GM19452 (cell line): ENCODE data around the gene EPGN.
"Not testable (repeated sequence)": the region's sequence is repeated elsewhere in the genome, so short reads cannot be mapped to it uniquely, and the experiment has no call there.

ENCODE experiments used
- ATAC-seq: cut with Tn5 transposase; IDR thresholded peaks from one replicate; pipeline ENCODE4 v1.9.1; 2021; ENCODE audit not compliant: unreplicated experiment

EPGN gene

GRCh38 chr4:74338792-74339333, 30.6 kb downstream of the EPGN start:
- ATAC-seq: no peak

DNA sequence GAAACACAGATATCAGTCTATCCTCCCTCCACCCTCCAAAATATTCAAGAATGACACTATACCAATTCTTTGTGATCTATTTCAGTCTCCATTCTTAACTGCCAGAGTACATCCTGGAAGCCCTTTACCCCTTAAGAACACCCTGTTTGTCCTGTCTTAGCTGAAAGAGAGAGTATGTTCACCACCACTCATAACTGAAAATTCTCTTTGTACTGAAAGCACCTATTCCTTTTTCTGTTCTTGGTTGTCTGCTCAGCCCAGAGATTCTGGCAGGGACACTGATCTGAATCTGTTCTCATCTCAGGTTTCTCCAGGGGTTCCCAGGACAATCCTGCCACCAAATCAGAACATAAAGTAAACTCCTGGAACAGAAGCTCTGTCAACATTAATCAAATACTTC, 31.2 kb downstream of the EPGN start:
- no peak for ATAC-seq

DNA sequence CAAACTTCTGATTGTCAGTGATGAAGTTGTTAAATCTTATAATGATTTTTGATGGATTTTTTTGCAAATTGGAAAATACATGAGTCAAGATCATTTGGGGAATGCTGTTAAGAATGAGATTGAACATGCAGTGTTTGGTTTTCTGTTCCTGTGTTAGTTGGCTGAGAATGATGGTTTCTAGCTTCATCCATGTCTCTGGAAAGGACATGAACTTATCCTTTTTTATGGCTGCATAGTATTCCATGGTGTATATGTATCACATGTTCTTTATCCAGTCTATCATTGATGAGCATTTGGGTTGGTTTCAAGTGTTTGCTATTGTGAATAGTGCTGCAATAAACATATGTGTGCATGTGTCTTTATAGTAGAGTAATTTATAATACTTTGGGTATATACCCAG, 32.2 kb downstream of the EPGN start:
- ATAC-seq: not testable (repeated sequence)

GRCh38 chr4:74344031-74344430, 35.8 kb downstream of the EPGN start:
- ATAC-seq: no peak

DNA sequence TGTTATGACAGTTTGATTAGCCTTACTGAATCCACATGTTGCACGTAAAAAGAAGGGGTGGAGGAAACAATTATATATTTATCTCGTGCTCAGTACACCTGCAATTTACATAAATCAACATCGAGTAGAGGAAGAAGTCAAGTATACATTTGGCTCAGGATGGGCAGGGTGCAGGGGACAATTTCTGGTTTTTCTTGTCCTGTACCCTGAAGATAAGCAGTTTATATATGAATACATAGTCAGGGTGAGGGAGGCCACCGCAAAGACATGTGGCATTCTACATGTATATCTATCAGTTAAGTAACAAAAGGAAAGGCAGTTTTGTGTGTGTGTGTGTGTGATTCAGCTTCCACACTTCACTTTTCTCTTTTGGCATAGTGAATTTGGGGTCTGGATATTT, 45.6 kb downstream of the EPGN start:
- no peak for ATAC-seq

DNA sequence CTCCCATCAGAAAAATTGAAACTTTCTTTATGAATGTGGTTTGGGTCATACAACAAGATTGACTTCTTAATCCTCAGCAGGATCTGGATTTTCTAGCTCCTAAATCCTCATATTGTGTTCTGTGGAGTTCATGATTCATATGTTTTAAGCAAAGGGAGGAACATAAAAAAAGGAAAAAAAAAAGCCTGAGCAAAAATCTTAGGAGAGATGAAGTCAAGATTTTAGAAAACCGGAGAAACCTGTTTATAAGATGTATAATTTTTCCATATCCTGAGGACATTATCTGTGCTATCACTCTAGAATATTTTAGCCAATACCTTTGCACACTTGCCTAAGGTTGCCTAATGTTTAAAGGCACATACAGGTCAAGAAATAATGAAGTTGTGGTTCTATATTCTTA, 49.7 kb downstream of the EPGN start:
- ATAC-seq: no peak

DNA sequence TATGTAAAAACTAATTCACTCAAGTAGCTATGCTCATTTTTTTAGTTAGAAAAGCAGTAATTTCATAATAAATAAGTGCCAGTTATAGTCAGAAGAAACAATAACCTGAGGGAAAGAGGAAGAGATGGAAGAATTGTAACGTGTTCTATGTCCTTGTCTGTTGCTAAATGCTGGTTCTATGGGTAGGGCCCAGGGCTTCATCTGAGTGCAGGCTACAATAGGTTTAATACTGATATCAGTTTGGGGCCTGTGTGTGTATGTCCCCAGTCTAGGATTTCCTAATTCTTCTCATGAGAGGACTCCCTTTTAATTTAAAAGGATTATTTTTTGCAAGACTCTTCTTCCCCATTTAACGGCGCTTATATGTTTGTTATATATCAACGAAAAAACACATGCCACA, 53.4 kb downstream of the EPGN start:
- ATAC-seq: no peak

DNA sequence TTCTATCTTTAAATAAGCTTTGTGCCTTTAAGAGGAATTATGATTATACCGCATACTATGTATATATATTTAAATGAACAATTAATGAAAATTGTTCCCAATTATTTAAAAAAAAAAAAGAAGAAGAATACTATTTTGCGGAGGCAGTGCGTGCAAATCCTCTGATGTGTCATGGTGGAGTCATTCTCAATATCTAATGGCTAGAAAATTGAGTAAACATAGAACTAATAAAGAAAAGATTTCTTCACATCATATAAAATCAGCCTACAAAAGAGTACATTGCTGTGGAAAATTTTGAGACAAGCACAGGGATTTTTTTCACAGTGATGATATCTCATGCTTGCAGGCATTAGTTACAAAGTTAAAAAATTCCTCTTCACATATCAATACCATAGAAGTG, 54.1 kb downstream of the EPGN start:
- ATAC-seq: no peak

- no peak for ATAC-seq
These were observed 56.0 kb downstream of the EPGN start for GRCh38 chr4:74364256-74364651.

DNA sequence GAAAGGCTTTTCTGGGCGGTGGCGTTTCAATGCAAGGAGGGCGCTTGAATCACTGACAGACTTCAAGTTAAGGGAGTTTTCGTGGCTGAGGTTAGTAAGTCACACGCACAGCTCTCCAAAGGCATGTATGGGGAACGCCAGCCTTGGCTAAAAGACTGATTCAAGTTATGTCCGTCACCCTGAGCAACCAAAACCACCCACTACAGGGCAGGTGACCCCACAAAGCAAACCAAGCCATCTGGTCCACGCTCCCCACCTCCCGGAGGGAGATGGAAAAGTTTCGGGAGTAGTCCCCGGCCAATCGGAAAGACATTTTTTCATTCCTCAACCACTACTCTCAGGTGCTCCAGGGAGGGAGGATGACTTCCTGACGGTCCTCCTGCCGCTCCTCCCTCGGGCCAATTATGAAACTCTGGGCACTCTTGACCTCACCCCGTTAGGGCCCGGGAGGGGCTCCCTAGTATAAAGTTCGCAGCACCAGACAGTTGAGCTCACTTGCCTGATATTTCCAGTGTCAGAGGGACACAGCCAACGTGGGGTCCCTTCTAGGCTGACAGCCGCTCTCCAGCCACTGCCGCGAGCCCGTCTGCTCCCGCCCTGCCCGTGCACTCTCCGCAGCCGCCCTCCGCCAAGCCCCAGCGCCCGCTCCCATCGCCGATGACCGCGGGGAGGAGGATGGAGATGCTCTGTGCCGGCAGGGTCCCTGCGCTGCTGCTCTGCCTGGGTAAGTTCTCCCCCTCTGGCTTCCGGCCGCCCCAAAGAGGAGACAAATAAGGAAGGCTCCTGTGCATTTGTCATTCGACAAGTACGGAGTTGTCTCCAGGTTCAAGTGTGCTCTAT, 56.6 kb downstream of the EPGN start, which contains the start of gene EREG:
TSS of gene EREG (plus strand) at position 494 of the 840 bp plus-strand sequence. CDS start at position 658, 164 bp downstream.
- ATAC-seq: peak; percentile 37

DNA sequence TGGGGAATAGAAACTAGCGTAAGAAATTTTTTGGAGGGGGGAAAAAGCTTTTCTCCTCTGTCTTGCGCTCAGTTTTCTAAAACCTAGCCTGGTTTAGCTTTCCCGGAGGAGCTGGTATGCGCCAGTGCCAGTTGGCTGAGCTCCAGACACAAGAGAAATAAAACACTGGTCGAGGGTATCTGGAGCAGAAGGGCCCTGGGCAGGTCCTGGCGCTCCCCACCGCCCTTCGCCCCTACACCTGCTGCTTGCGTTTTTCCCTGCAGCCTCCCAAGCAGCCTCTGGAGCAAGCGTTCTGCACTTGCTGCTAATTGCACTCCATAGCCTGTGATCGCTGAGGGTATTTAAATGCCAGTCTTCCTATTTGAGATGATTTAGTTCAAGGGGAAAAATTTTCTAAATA, 57.5 kb downstream of the EPGN start:
- ATAC-seq: no peak
